Fibroblast of mammary gland (primary cell): ENCODE results near the gene FHAD1.
"Not testable (repeated sequence)": the region's sequence is repeated elsewhere in the genome, so short reads cannot be mapped to it uniquely, and the experiment has no call there.

Experiments used
- DNase-seq: peaks from one replicate; pipeline ENCODE4 v3.0.0-alpha.2; 2010; ENCODE audit warnings: low read depth
- H3K4me3 ChIP-seq: 2 replicates; pipeline ENCODE4 v1.5.1; 2011; ENCODE audit warnings: low read depth, mild to moderate bottlenecking, low read length, moderate library complexity; ENCODE audit not compliant: control insufficient read depth
- CTCF ChIP-seq: conservative IDR thresholded peaks from 2 replicates; pipeline ENCODE4 v1.5.1; 2011; ENCODE audit warnings: low read depth, low read length, inconsistent platforms; ENCODE audit not compliant: control insufficient read depth, insufficient read depth

FHAD1 gene

GRCh38 chr1:15427280-15427666 lies 180.2 kb downstream of the FHAD1 start:
- DNase-seq: no peak
- H3K4me3 ChIP-seq: no peak overlapping the region
- TF ChIP-seq CTCF: no peak

GRCh38 chr1:15428252-15428651 lies 181.2 kb downstream of the FHAD1 start:
- not testable (repeated sequence) for H3K4me3 ChIP-seq, DNase-seq

GRCh38 chr1:15428815-15429435 lies 181.9 kb downstream of the FHAD1 start:
- no peak for DNase-seq
- no peak overlapping the region for H3K4me3 ChIP-seq
- no peak for TF ChIP-seq CTCF

- no peak for TF ChIP-seq CTCF
- DNase-seq: peak; percentile 79
- H3K4me3 ChIP-seq: no peak overlapping the region
Observed at GRCh38 chr1:15429701-15430149, 182.7 kb downstream of the FHAD1 start.

GRCh38 chr1:15430787-15431570 lies 184.0 kb downstream of the FHAD1 start:
- DNase-seq: peak; percentile 49
- H3K4me3 ChIP-seq: no peak overlapping the region
- peak; percentile 88 for TF ChIP-seq CTCF

- DNase-seq: no peak
- TF ChIP-seq CTCF: no peak
- no peak overlapping the region for H3K4me3 ChIP-seq
Observed at GRCh38 chr1:15431571-15431948, 184.5 kb downstream of the FHAD1 start.

GRCh38 chr1:15432324-15432723 lies 185.3 kb downstream of the FHAD1 start:
- H3K4me3 ChIP-seq: no peak overlapping the region
- no peak for TF ChIP-seq CTCF
- no peak for DNase-seq
